Effector memory CD8-positive, alpha-beta T cell (primary cell): Measurements from ENCODE around the gene IFIT2.
A peak's percentile ranks its signal among the peaks of the same experiment; 100 is the strongest.
"Not testable (repeated sequence)": the region's sequence is repeated elsewhere in the genome, so short reads cannot be mapped to it uniquely, and the experiment has no call there.

ENCODE experiments used
- ATAC-seq: fragments of 150-1000 bp; cut with Tn5 transposase; replicated peaks from 2 replicates; pipeline ENCODE4 v1.10.0; 2021; ENCODE audit warnings: mild to moderate bottlenecking, moderate library complexity
- DNase-seq, 3 experiments: peaks; one replicate each; pipeline ENCODE4 v3.0.0; 2021
- H3K27ac Mint-ChIP-seq, 2 donors: one replicate each; pipeline ENCODE4 v1.8.0; 2022; ENCODE audit warnings: mild to moderate bottlenecking in 2 of 2, mixed read lengths in 2 of 2, moderate library complexity in 2 of 2
- H3K27me3 Mint-ChIP-seq, 2 donors: one replicate each; pipeline ENCODE4 v1.8.0; 2022; ENCODE audit warnings: mixed read lengths in 2 of 2
- H3K36me3 Mint-ChIP-seq: one replicate; pipeline ENCODE4 v1.8.0; 2022; ENCODE audit warnings: mild to moderate bottlenecking, moderate library complexity, mixed read lengths; ENCODE audit not compliant: insufficient read depth
- H3K4me1 Mint-ChIP-seq, 2 donors: one replicate each; pipeline ENCODE4 v1.8.0; 2022; ENCODE audit warnings: low read depth in 2 of 2, mixed read lengths in 2 of 2
- H3K4me3 Mint-ChIP-seq, 2 donors: one replicate each; pipeline ENCODE4 v1.8.0; 2022; ENCODE audit warnings: mild to moderate bottlenecking in 2 of 2, mixed read lengths in 2 of 2, moderate library complexity in 2 of 2
- H3K9me3 Mint-ChIP-seq, 2 donors: one replicate each; pipeline ENCODE4 v1.8.0; 2022; ENCODE audit warnings: mixed read lengths in 2 of 2

The IFIT2 gene

GRCh38 chr10:89342206-89342958 lies 40.5 kb downstream of the IFIT2 start:
- Mint-ChIP-seq H3K4me3 (no peak overlapping the region), H3K9me3 (no peaks in the 10 kb centered on the region), H3K27me3 (peaks cover 0 to 70% of the 10 kb centered on the region in 2 donors), H3K27ac (no peak overlapping the region), H3K36me3 (peaks cover 2% of the 10 kb centered on the region), H3K4me1 (peaks cover 3 to 5% of the 10 kb centered on the region in 2 donors)
- ATAC-seq (no peak), DNase-seq (no peak)

GRCh38 chr10:89343089-89343767 lies 41.4 kb downstream of the IFIT2 start:
- H3K4me1 Mint-ChIP-seq: no peaks in the 10 kb centered on the region
- ATAC-seq (no peak), DNase-seq (no peak)
- no peaks in the 10 kb centered on the region for H3K9me3 Mint-ChIP-seq
- H3K36me3 Mint-ChIP-seq: peaks cover 2% of the 10 kb centered on the region
- peaks cover 0 to 73% of the 10 kb centered on the region in 2 donors for H3K27me3 Mint-ChIP-seq
- H3K4me3 Mint-ChIP-seq: no peak overlapping the region
- no peak overlapping the region for H3K27ac Mint-ChIP-seq

- H3K4me1 Mint-ChIP-seq: no peaks in the 10 kb centered on the region
- ATAC-seq: no peak
- peaks cover 0 to 74% of the 10 kb centered on the region in 2 donors for H3K27me3 Mint-ChIP-seq
- DNase-seq: no peak
- peaks cover 2% of the 10 kb centered on the region for H3K36me3 Mint-ChIP-seq
- H3K27ac Mint-ChIP-seq: no peak overlapping the region
- H3K9me3 Mint-ChIP-seq: no peaks in the 10 kb centered on the region
- no peak overlapping the region for H3K4me3 Mint-ChIP-seq
Observed at GRCh38 chr10:89344156-89344555, 42.3 kb downstream of the IFIT2 start.

GRCh38 chr10:89345367-89346000 lies 43.6 kb downstream of the IFIT2 start:
- ATAC-seq: no peak
- peaks cover 0 to 71% of the 10 kb centered on the region in 2 donors for H3K27me3 Mint-ChIP-seq
- no peaks in the 10 kb centered on the region for H3K36me3 Mint-ChIP-seq
- no peaks in the 10 kb centered on the region for H3K9me3 Mint-ChIP-seq
- H3K4me1 Mint-ChIP-seq: no peaks in the 10 kb centered on the region
- no peak overlapping the region for H3K4me3 Mint-ChIP-seq
- no peak overlapping the region for H3K27ac Mint-ChIP-seq
- no peak for DNase-seq

- peaks cover 0 to 75% of the 10 kb centered on the region in 2 donors for H3K27me3 Mint-ChIP-seq
- H3K27ac Mint-ChIP-seq: no peak overlapping the region
- H3K9me3 Mint-ChIP-seq: no peaks in the 10 kb centered on the region
- no peaks in the 10 kb centered on the region for H3K4me1 Mint-ChIP-seq
- no peak for ATAC-seq
- DNase-seq: no peak
- H3K36me3 Mint-ChIP-seq: no peaks in the 10 kb centered on the region
- no peak overlapping the region for H3K4me3 Mint-ChIP-seq
Observed at GRCh38 chr10:89346405-89347254, 44.8 kb downstream of the IFIT2 start.

GRCh38 chr10:89347701-89348457 lies 46.0 kb downstream of the IFIT2 start:
- Mint-ChIP-seq H3K4me1 (peaks cover 0 to 3% of the 10 kb centered on the region in 2 donors), H3K36me3 (no peaks in the 10 kb centered on the region), H3K9me3 (no peaks in the 10 kb centered on the region), H3K27me3 (peaks cover 10 to 81% of the 10 kb centered on the region in 2 donors), H3K27ac (no peak overlapping the region), H3K4me3 (no peak overlapping the region)
- no peak for DNase-seq
- ATAC-seq: no peak

- Mint-ChIP-seq H3K27ac (no peak overlapping the region), H3K27me3 (peaks cover 16 to 81% of the 10 kb centered on the region in 2 donors), H3K9me3 (no peaks in the 10 kb centered on the region), H3K36me3 (no peaks in the 10 kb centered on the region), H3K4me3 (no peak overlapping the region), H3K4me1 (peaks cover 0 to 3% of the 10 kb centered on the region in 2 donors)
- ATAC-seq: no peak
- no peak for DNase-seq
Observed at GRCh38 chr10:89348481-89348880, 46.6 kb downstream of the IFIT2 start.

GRCh38 chr10:89348975-89349374 lies 47.1 kb downstream of the IFIT2 start:
- DNase-seq (no peak), ATAC-seq (no peak)
- Mint-ChIP-seq H3K27ac (no peak overlapping the region), H3K4me3 (no peak overlapping the region), H3K9me3 (no peaks in the 10 kb centered on the region), H3K36me3 (no peaks in the 10 kb centered on the region), H3K4me1 (peaks cover 0 to 3% of the 10 kb centered on the region in 2 donors), H3K27me3 (peaks cover 16 to 81% of the 10 kb centered on the region in 2 donors)

GRCh38 chr10:89350631-89351315 lies 48.9 kb downstream of the IFIT2 start:
- H3K4me3 Mint-ChIP-seq, H3K4me1 Mint-ChIP-seq, ATAC-seq, H3K9me3 Mint-ChIP-seq, H3K27ac Mint-ChIP-seq, H3K36me3 Mint-ChIP-seq, DNase-seq: not testable (repeated sequence)
- peaks cover 16 to 82% of the 10 kb centered on the region in 2 donors for H3K27me3 Mint-ChIP-seq

GRCh38 chr10:89351412-89351779 lies 49.5 kb downstream of the IFIT2 start:
- peaks cover 16 to 82% of the 10 kb centered on the region in 2 donors for H3K27me3 Mint-ChIP-seq
- ATAC-seq (no peak), DNase-seq (no peak)
- H3K27ac Mint-ChIP-seq: no peak overlapping the region
- peaks cover 2% of the 10 kb centered on the region for H3K36me3 Mint-ChIP-seq
- no peak overlapping the region for H3K4me3 Mint-ChIP-seq
- H3K9me3 Mint-ChIP-seq: no peaks in the 10 kb centered on the region
- peaks cover 0 to 3% of the 10 kb centered on the region in 2 donors for H3K4me1 Mint-ChIP-seq

GRCh38 chr10:89351780-89352597 lies 50.1 kb downstream of the IFIT2 start:
- DNase-seq: no peak
- H3K27me3 Mint-ChIP-seq: peaks cover 16 to 77% of the 10 kb centered on the region in 2 donors

More at GRCh38 chr10:89351780-89352597, 50.1 kb downstream of the IFIT2 start:
- Mint-ChIP-seq H3K4me3 (no peak overlapping the region), H3K9me3 (no peaks in the 10 kb centered on the region), H3K4me1 (peaks cover 0 to 3% of the 10 kb centered on the region in 2 donors), H3K36me3 (peaks cover 2% of the 10 kb centered on the region), H3K27ac (peak overlapping the region in 1 of 2 donors; percentile 35)
- ATAC-seq: no peak
